ENCODE results near the gene CTR9. TPM values are rescaled to one million over a fixed set of nuclear protein-coding genes. Genes with fewer than 3 reads are reported as not detected.

CTR9 gene
- total and polyA plus RNA-seq, 2 experiments from 2014 or later = 29.0 to 32.7 TPM

DNA sequence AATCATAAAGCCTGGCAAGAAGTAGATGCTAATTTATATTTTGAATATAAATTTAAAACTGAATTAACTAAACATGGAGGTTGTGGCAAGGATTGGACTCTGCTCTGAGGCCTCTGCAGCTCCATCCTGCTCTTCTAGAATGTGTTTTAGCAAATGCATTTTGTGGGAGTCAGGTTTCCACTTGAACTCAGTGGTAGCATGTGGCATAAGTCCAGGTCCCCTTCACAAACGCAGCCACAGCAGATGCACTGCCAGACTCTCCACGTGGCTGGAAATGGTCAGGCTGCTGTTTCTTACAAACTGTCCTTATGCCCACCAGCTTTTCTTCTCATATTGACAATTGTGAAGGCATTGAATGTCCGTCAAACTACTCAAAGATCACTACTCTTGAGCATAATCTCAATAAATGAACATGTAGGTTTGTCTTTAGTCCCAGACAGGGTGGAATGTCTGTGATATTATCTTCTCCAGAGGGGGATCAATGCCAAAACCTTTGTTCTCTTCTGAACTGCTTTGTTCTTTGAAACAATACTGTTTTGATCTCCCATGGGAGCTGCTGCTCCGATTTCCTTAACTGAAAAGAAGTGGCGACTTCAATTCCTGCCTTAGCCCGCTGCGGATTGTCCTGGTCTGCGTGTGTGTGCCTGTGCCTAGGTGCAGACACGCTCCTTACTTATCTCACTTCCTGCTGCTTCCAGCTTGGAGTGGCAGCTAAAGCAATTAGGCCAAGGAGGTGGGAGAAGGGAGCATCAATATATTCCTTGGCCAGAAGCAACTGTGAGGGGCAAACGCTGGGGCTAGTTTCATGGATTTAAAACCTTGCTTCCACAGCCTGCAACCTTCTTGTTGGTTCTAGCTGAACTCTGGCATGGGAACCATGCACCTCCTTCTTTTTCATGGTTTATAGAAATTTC lies 33.4 kb downstream of the CTR9 start:
- H3K27me3 Mint-ChIP-seq (ENCODE audit: insufficient read depth, low read depth, poor library complexity) = no peaks in the 10 kb centered on the region
- Histone ChIP-seq H3K79me2 (replicated peaks; ENCODE audit: insufficient read depth) (no peaks in the 10 kb centered on the region), H4K20me1 (replicated peaks; ENCODE audit: insufficient read depth) (no peaks in the 10 kb centered on the region), H3K9me2 (ENCODE audit: insufficient read depth) (no peaks in the 10 kb centered on the region), H3K4me1 (ENCODE audit: insufficient read depth) (no peaks in the 10 kb centered on the region), H3K4me3 (no peak overlapping the region), H3K27ac (ENCODE audit: low read depth) (no peak overlapping the region), H3K4me2 (no peak overlapping the region), H2AFZ (peak overlapping the region; percentile 74), H3K27me3 (ENCODE audit: insufficient read depth) (no peaks in the 10 kb centered on the region), H3K36me3 (ENCODE audit: insufficient read depth) (no peaks in the 10 kb centered on the region), H3F3A (replicated peaks; ENCODE audit: low read depth) (no peaks in the 10 kb centered on the region)
- no peaks in the 10 kb centered on the region for H3K9me3 Mint-ChIP-seq
- peaks cover 12% of the 10 kb centered on the region for H3K4me1 Mint-ChIP-seq
- no peak overlapping the region for H3K27ac Mint-ChIP-seq
- ATAC-seq (peak; percentile 41; the same call in 1 of the 3 replicates), DNase-seq (ENCODE audit: low spot score) (no peak)
- H3K36me3 Mint-ChIP-seq (ENCODE audit: low read depth) = no peaks in the 10 kb centered on the region
- TF ChIP-seq ZNF331 (CRISPR knock-in tag; IDR thresholded peaks at IDR 0.05; ENCODE audit: low read depth) (no peak), CREB1 (CRISPR knock-in tag; IDR thresholded peaks at IDR 0.05; ENCODE audit: low read depth) (no peak), STAT1 (IDR thresholded peaks at IDR 0.05; ENCODE audit: unreplicated experiment) (no peak), ZNF114 (CRISPR knock-in tag; IDR thresholded peaks at IDR 0.05) (no peak), EZH2phosphoT487 (IDR thresholded peaks at IDR 0.05; ENCODE audit: unreplicated experiment) (no peak), JUNB (IDR thresholded peaks at IDR 0.05; ENCODE audit: unreplicated experiment) (no peak), POLR2AphosphoS5 (IDR thresholded peaks at IDR 0.05; ENCODE audit: low read depth) (no peak), NANOG (IDR thresholded peaks at IDR 0.05; ENCODE audit: borderline replicate concordance) (no peak), EZH2 (IDR thresholded peaks at IDR 0.05; ENCODE audit: low read depth, unreplicated experiment) (no peak)
- TF ChIP-seq, protein P1, sequence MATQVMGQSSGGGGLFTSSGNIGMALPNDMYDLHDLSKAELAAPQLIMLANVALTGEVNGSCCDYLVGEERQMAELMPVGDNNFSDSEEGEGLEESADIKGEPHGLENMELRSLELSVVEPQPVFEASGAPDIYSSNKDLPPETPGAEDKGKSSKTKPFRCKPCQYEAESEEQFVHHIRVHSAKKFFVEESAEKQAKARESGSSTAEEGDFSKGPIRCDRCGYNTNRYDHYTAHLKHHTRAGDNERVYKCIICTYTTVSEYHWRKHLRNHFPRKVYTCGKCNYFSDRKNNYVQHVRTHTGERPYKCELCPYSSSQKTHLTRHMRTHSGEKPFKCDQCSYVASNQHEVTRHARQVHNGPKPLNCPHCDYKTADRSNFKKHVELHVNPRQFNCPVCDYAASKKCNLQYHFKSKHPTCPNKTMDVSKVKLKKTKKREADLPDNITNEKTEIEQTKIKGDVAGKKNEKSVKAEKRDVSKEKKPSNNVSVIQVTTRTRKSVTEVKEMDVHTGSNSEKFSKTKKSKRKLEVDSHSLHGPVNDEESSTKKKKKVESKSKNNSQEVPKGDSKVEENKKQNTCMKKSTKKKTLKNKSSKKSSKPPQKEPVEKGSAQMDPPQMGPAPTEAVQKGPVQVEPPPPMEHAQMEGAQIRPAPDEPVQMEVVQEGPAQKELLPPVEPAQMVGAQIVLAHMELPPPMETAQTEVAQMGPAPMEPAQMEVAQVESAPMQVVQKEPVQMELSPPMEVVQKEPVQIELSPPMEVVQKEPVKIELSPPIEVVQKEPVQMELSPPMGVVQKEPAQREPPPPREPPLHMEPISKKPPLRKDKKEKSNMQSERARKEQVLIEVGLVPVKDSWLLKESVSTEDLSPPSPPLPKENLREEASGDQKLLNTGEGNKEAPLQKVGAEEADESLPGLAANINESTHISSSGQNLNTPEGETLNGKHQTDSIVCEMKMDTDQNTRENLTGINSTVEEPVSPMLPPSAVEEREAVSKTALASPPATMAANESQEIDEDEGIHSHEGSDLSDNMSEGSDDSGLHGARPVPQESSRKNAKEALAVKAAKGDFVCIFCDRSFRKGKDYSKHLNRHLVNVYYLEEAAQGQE (IDR thresholded peaks at IDR 0.05; ENCODE audit: unreplicated experiment) = no peak
- TF ChIP-seq, protein P2, sequence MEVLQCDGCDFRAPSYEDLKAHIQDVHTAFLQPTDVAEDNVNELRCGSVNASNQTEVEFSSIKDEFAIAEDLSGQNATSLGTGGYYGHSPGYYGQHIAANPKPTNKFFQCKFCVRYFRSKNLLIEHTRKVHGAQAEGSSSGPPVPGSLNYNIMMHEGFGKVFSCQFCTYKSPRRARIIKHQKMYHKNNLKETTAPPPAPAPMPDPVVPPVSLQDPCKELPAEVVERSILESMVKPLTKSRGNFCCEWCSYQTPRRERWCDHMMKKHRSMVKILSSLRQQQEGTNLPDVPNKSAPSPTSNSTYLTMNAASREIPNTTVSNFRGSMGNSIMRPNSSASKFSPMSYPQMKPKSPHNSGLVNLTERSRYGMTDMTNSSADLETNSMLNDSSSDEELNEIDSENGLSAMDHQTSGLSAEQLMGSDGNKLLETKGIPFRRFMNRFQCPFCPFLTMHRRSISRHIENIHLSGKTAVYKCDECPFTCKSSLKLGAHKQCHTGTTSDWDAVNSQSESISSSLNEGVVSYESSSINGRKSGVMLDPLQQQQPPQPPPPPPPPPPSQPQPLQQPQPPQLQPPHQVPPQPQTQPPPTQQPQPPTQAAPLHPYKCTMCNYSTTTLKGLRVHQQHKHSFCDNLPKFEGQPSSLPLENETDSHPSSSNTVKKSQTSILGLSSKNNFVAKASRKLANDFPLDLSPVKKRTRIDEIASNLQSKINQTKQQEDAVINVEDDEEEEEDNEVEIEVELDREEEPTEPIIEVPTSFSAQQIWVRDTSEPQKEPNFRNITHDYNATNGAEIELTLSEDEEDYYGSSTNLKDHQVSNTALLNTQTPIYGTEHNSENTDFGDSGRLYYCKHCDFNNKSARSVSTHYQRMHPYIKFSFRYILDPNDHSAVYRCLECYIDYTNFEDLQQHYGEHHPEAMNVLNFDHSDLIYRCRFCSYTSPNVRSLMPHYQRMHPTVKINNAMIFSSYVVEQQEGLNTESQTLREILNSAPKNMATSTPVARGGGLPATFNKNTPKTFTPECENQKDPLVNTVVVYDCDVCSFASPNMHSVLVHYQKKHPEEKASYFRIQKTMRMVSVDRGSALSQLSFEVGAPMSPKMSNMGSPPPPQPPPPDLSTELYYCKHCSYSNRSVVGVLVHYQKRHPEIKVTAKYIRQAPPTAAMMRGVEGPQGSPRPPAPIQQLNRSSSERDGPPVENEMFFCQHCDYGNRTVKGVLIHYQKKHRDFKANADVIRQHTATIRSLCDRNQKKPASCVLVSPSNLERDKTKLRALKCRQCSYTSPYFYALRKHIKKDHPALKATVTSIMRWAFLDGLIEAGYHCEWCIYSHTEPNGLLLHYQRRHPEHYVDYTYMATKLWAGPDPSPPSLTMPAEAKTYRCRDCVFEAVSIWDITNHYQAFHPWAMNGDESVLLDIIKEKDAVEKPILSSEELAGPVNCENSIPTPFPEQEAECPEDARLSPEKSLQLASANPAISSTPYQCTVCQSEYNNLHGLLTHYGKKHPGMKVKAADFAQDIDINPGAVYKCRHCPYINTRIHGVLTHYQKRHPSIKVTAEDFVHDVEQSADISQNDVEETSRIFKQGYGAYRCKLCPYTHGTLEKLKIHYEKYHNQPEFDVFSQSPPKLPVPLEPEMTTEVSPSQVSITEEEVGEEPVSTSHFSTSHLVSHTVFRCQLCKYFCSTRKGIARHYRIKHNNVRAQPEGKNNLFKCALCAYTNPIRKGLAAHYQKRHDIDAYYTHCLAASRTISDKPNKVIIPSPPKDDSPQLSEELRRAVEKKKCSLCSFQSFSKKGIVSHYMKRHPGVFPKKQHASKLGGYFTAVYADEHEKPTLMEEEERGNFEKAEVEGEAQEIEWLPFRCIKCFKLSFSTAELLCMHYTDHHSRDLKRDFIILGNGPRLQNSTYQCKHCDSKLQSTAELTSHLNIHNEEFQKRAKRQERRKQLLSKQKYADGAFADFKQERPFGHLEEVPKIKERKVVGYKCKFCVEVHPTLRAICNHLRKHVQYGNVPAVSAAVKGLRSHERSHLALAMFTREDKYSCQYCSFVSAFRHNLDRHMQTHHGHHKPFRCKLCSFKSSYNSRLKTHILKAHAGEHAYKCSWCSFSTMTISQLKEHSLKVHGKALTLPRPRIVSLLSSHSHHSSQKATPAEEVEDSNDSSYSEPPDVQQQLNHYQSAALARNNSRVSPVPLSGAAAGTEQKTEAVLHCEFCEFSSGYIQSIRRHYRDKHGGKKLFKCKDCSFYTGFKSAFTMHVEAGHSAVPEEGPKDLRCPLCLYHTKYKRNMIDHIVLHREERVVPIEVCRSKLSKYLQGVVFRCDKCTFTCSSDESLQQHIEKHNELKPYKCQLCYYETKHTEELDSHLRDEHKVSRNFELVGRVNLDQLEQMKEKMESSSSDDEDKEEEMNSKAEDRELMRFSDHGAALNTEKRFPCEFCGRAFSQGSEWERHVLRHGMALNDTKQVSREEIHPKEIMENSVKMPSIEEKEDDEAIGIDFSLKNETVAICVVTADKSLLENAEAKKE (CRISPR knock-in tag; IDR thresholded peaks at IDR 0.05) = no peak
- TF ChIP-seq, protein P3, sequence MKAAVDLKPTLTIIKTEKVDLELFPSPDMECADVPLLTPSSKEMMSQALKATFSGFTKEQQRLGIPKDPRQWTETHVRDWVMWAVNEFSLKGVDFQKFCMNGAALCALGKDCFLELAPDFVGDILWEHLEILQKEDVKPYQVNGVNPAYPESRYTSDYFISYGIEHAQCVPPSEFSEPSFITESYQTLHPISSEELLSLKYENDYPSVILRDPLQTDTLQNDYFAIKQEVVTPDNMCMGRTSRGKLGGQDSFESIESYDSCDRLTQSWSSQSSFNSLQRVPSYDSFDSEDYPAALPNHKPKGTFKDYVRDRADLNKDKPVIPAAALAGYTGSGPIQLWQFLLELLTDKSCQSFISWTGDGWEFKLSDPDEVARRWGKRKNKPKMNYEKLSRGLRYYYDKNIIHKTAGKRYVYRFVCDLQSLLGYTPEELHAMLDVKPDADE (IDR thresholded peaks at IDR 0.05) = no peak
- TF ChIP-seq, protein P4, sequence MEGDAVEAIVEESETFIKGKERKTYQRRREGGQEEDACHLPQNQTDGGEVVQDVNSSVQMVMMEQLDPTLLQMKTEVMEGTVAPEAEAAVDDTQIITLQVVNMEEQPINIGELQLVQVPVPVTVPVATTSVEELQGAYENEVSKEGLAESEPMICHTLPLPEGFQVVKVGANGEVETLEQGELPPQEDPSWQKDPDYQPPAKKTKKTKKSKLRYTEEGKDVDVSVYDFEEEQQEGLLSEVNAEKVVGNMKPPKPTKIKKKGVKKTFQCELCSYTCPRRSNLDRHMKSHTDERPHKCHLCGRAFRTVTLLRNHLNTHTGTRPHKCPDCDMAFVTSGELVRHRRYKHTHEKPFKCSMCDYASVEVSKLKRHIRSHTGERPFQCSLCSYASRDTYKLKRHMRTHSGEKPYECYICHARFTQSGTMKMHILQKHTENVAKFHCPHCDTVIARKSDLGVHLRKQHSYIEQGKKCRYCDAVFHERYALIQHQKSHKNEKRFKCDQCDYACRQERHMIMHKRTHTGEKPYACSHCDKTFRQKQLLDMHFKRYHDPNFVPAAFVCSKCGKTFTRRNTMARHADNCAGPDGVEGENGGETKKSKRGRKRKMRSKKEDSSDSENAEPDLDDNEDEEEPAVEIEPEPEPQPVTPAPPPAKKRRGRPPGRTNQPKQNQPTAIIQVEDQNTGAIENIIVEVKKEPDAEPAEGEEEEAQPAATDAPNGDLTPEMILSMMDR (conservative IDR thresholded peaks at IDR 0.05; ENCODE audit: low read depth in 2 of 2) = no peak
- no peak overlapping the region for H3K4me3 Mint-ChIP-seq

Data from GM23338 (cell line).